Germinal center (tissue), 1 donor: Measurements from ENCODE around the gene WNT5B.
"Not testable (repeated sequence)": the region's sequence is repeated elsewhere in the genome, so short reads cannot be mapped to it uniquely, and the experiment has no call there.

Experiments
- DNase-seq: peaks from one replicate; pipeline ENCODE4 v3.0.0; 2012; ENCODE audit warnings: mixed read lengths, low spot score

The WNT5B gene

GRCh38 chr12:1691123-1692007, 62.3 kb downstream of the WNT5B start:
- DNase-seq: peak; percentile 47

GRCh38 chr12:1692226-1692625, 63.2 kb downstream of the WNT5B start:
- no peak for DNase-seq

- DNase-seq: no peak
These were observed 64.0 kb downstream of the WNT5B start for GRCh38 chr12:1692895-1693610.

- DNase-seq: not testable (repeated sequence)
These were observed 66.1 kb downstream of the WNT5B start for GRCh38 chr12:1695097-1695496.

GRCh38 chr12:1695886-1696670, 67.0 kb downstream of the WNT5B start:
- DNase-seq: no peak

- DNase-seq: no peak
These were observed 67.8 kb downstream of the WNT5B start for GRCh38 chr12:1696800-1697199.
